Large intestine (tissue), 12 donors: ENCODE data around the gene OR1Q1. TPM values are rescaled to one million over a fixed set of nuclear protein-coding genes. Genes with fewer than 3 reads are reported as not detected.
"Not testable (repeated sequence)": the region's sequence is repeated elsewhere in the genome, so short reads cannot be mapped to it uniquely, and the experiment has no call there.

Experiments used
- DNase-seq, 2 donors: peaks; one replicate each; pipeline versions ENCODE4 v3.0.0 to v3.0.0-alpha.2; 2013
- H3K27ac ChIP-seq: one replicate; pipeline ENCODE4 v1.5.1; 2013; ENCODE audit warnings: low read length
- H3K27me3 ChIP-seq: 2 replicates; pipeline ENCODE4 v1.6.1; 2013; ENCODE audit warnings: low read length; ENCODE audit not compliant: control insufficient read depth, insufficient read depth
- H3K36me3 ChIP-seq: 2 replicates; pipeline ENCODE4 v1.6.1; 2013; ENCODE audit warnings: low read length; ENCODE audit not compliant: control insufficient read depth, insufficient read depth
- H3K4me1 ChIP-seq: one replicate; pipeline ENCODE4 v1.6.1; 2013; ENCODE audit warnings: low read length; ENCODE audit not compliant: control insufficient read depth, insufficient read depth
- H3K4me3 ChIP-seq: one replicate; pipeline ENCODE4 v1.5.1; 2013; ENCODE audit warnings: low read length
- H3K9me3 ChIP-seq: one replicate; pipeline ENCODE4 v1.6.1; 2013; ENCODE audit warnings: mild to moderate bottlenecking, low read depth, low read length, moderate library complexity; ENCODE audit not compliant: control insufficient read depth
- WGBS: methylation state at CpG from one replicate; pipeline ENCODE4 v1.1.5; 2013; ENCODE audit warnings: low lambda C conversion rate; ENCODE audit not compliant: insufficient coverage; 5-methylcytosine and 5-hydroxymethylcytosine counted together
- long read RNA-seq, 11 donors: transcript quantifications; one replicate each; lab custom pipeline, GENCODE V29; 2026
- polyA plus RNA-seq: library from polyadenylated mRNA; unstranded; fragments of 120-200 nt; gene quantifications from one replicate; pipeline ENCODE4 v1.2.1, GENCODE V29; 2013

OR1Q1 gene, protein sequence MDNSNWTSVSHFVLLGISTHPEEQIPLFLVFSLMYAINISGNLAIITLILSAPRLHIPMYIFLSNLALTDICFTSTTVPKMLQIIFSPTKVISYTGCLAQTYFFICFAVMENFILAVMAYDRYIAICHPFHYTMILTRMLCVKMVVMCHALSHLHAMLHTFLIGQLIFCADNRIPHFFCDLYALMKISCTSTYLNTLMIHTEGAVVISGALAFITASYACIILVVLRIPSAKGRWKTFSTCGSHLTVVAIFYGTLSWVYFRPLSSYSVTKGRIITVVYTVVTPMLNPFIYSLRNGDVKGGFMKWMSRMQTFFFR
- polyA plus RNA-seq: not detected
- long read RNA-seq, donor 1: 0 reads
- long read RNA-seq, donor 2: 0 reads
- long read RNA-seq, donor 3: 0 reads
- long read RNA-seq, donor 4: 0 reads
- long read RNA-seq, donor 5: 0 reads
- long read RNA-seq, donor 6: 0 reads
- long read RNA-seq, donor 7: 0 reads
- long read RNA-seq, donor 8: 0 reads
- long read RNA-seq, donor 9: 0 reads
- long read RNA-seq, donor 10: 0 reads
- long read RNA-seq, donor 11: 0 reads

DNA sequence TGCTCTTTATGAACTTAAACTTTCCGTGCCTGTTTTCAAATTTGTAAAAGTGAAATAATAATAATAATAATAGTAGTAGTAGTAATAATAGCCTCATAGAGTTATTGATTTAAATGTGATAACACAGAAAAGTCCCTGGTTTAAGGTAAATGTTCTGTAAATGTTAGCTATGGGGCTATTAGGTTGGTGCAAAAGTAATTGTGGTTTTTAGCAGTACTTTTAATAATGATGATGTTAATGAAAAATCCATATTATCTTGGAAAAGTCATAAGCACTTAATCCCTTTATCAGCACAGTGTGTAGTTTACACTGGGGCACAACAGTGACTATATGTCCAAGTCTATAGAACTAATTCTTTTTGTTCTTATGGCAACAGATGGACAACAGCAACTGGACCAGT is at the start of gene OR1Q1:
TSS of gene OR1Q1 (plus strand) at position 377 of the 400 bp plus-strand sequence. CDS start at position 377, 0 bp downstream.
- Histone ChIP-seq H3K36me3 (no peaks in the 10 kb centered on the region), H3K27me3 (peaks cover 3% of the 10 kb centered on the region), H3K9me3 (no peaks in the 10 kb centered on the region), H3K27ac (no peak within 1 kb of the TSS), H3K4me3 (no peak within 1 kb of the TSS), H3K4me1 (no peaks in the 10 kb centered on the region)
- no peak for DNase-seq
- 88% methylated on average over 1 of the region's 1 CpG for WGBS

DNA sequence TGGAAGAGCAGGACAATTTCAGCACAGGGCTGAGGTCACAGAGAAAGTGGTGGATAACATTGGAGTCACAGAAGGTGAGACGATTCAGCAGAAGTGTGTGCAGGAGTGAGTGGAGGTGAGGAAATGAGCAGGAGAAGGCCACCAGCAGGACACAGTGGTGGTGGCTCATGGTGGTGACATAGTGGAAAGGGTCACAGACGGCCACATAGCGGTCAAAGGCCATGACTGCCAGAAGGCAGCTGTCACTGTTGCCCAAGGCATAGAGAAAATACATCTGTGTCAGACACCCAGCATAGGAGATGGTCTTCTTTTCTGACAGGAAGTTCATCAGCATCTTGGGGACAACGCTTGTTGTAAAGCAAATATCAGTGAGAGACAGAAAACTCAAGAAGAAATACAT is 46.6 kb upstream of the OR1Q1 start:
- DNase-seq: no peak
- no CpG with 5 or more reads among the region's 4 CpGs for WGBS
- no peak overlapping the region for H3K4me3 ChIP-seq
- H3K27ac ChIP-seq: no peak overlapping the region
- H3K9me3 ChIP-seq: no peaks in the 10 kb centered on the region
- no peaks in the 10 kb centered on the region for H3K4me1 ChIP-seq
- H3K27me3 ChIP-seq: no peaks in the 10 kb centered on the region
- H3K36me3 ChIP-seq: no peaks in the 10 kb centered on the region

DNA sequence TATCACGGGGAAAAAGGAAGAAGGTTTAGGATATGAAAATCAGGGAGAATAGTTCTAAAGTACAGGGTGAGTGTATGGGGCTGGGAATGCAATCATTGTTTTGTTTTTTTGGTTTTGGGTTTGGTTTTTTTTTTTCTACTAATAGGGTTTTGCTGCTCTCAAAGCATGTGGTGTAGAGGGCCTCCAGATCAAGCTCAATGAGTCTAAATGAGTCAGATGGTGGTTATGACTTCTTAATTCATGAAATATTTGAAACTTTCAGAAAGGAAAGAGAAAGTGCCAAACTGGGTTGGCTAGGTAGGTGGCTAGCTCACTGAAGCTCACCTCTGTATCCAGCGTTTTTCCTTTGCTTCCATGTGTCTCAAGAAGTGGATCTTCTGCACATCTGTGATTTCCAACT is 42.1 kb upstream of the OR1Q1 start:
- Histone ChIP-seq H3K36me3 (no peaks in the 10 kb centered on the region), H3K4me1 (no peaks in the 10 kb centered on the region), H3K27me3 (no peaks in the 10 kb centered on the region), H3K27ac (no peak overlapping the region), H3K9me3 (no peaks in the 10 kb centered on the region), H3K4me3 (no peak overlapping the region)
- 83% methylated on average over 1 of the region's 2 CpGs for WGBS
- no peak for DNase-seq

DNA sequence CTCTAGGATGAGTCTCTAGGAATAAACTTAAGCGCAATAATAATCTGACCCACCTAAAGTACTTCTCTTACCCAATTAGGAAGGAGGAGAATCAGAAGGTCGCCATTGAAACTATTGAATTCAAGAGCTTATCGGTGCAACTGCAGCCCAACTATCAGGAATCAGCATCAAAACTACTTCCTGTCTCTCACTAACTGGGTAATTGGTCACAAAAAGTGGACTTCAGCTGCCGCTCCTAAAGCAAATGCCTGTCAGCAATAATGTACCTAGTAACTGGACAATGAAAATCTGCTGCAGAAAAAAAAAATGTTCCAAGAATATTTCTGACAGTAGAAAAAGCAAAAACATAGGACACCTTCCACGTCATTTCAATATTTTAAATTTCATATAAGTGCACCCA is 34.7 kb upstream of the OR1Q1 start:
- WGBS: 57% methylated on average over 1 of the region's 5 CpGs
- Histone ChIP-seq H3K27me3 (no peaks in the 10 kb centered on the region), H3K9me3 (no peaks in the 10 kb centered on the region), H3K4me1 (no peaks in the 10 kb centered on the region), H3K27ac (no peak overlapping the region), H3K36me3 (no peaks in the 10 kb centered on the region), H3K4me3 (no peak overlapping the region)
- no peak for DNase-seq

DNA sequence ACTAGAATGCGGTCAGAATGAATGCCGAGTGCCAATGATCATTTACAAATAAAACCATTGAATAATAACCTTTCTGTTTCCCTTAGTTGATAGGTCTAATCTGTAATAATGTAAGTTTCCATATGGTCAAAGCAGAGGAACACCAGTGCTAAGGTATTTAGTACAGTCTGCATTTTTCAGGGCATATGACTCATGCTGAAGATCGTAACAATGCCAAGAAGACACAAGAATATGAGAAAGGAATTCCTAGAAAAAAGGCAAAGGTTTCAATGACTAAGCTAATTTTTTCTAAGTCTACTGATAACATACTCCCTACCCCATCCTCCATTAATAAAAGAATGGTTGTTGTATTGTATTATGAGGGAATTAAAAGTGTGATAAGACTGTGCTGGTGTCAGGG is 34.2 kb upstream of the OR1Q1 start:
- WGBS: no CpG with 5 or more reads among the region's 3 CpGs
- no peaks in the 10 kb centered on the region for H3K9me3 ChIP-seq
- no peaks in the 10 kb centered on the region for H3K4me1 ChIP-seq

DNA sequence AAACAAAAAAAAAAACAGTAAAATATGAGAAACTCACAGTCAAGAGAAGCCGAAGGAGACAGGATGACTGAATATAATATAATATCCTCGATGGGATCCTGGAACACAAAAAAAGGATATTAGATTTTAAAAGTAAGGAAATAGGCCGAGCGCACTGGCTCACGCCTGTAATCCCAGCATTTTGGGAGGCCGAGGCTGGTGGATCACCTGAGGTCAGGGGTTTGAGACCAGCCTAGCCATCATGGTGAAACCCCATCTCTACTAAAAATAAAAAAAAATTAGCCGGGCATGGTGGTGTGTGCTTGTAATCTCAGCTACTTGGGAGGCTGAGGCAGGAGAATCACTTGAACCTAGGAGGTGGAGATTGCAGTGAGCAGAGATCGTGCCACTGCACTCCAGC is 31.3 kb upstream of the OR1Q1 start, which contains the start of gene OR1L8:
TSS of gene OR1L8 (minus strand) at position 101 of the 400 bp plus-strand sequence. CDS start 14,907 bp downstream, outside the sequence.
- H3K27me3 ChIP-seq, H3K36me3 ChIP-seq, H3K9me3 ChIP-seq, DNase-seq, H3K27ac ChIP-seq, H3K4me1 ChIP-seq, H3K4me3 ChIP-seq: not testable (repeated sequence)
- WGBS: 80% methylated on average over 1 of the region's 8 CpGs

More for the DNA sequence above, 34.2 kb upstream of the OR1Q1 start:
- DNase-seq: no peak
- Histone ChIP-seq H3K27me3 (no peaks in the 10 kb centered on the region), H3K4me3 (no peak overlapping the region), H3K27ac (no peak overlapping the region), H3K36me3 (no peaks in the 10 kb centered on the region)

DNA sequence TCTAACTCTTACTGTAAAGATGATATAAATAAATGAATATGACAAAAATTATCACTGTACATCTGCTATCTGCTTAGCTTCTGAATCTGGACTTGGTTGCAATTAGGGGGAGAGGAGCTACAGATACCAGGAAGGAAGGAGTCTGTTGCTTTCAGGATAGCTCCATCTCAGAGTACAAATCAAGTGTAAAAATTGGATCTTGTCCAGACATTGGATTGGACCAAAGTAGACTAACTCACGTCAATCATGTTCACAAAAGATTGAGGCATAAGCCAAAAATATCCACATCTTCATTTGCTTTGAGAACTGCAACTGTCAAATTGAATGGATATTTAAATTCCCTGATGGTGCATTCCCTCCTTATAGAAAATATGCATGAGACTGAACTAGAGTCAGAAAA is 8.8 kb upstream of the OR1Q1 start:
- no peaks in the 10 kb centered on the region for H3K9me3 ChIP-seq
- WGBS: 33% methylated on average over 1 of the region's 1 CpG

DNA sequence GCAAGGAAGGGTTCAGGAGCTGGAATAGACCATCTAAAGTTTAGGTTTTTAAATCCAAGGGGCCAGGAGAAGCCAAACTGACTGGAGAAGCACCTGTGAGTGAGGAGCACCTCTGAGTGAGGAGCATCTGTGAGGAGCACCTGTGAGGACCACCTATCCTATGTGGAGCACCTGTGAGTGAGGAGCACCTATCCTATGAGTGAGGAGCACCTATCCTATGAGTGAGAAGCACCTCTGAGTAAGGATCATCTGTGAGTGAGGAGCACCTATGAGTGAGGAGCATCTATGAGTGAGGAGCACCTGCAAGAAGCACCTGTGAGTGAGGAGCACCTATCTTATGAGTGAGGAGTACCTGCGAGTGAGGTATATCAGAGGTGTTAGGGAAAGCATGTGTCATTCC is 8.0 kb upstream of the OR1Q1 start:
- Histone ChIP-seq H3K36me3 (no peaks in the 10 kb centered on the region), H3K9me3 (no peaks in the 10 kb centered on the region), H3K27me3 (peaks cover 6% of the 10 kb centered on the region), H3K27ac (no peak overlapping the region), H3K4me3 (no peak overlapping the region), H3K4me1 (no peaks in the 10 kb centered on the region)
- no CpG with 5 or more reads among the region's 1 CpG for WGBS
- DNase-seq: no peak

More for the DNA sequence above, 8.8 kb upstream of the OR1Q1 start:
- DNase-seq: no peak
- no peak overlapping the region for H3K27ac ChIP-seq
- H3K4me3 ChIP-seq: no peak overlapping the region
- H3K4me1 ChIP-seq: no peaks in the 10 kb centered on the region
- H3K27me3 ChIP-seq: peaks cover 6% of the 10 kb centered on the region
- H3K36me3 ChIP-seq: no peaks in the 10 kb centered on the region

DNA sequence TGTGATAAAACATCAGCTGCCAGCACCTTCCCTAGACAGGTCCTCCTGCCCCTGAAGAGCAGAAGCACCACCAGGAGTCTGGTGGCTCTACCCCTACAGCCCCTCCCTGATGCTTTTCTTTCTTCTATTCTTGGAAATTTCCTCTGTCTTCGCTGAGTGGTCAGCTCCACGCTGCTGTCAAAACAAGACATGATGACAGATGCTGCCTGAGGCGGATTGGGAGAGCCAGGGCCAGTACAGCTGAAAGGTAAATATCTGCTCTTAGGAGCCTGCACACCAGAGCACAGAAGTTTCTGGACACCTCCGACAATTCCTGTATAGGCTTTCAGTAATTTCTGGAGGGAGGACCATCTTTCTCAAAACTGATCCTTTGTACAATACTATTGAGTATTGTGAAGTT is 4.7 kb upstream of the OR1Q1 start:
- no peak for DNase-seq
- Histone ChIP-seq H3K4me3 (no peak overlapping the region), H3K36me3 (no peaks in the 10 kb centered on the region), H3K27me3 (peaks cover 6% of the 10 kb centered on the region), H3K27ac (no peak overlapping the region), H3K4me1 (no peaks in the 10 kb centered on the region), H3K9me3 (no peaks in the 10 kb centered on the region)
- WGBS: 43% methylated on average over 1 of the region's 4 CpGs

DNA sequence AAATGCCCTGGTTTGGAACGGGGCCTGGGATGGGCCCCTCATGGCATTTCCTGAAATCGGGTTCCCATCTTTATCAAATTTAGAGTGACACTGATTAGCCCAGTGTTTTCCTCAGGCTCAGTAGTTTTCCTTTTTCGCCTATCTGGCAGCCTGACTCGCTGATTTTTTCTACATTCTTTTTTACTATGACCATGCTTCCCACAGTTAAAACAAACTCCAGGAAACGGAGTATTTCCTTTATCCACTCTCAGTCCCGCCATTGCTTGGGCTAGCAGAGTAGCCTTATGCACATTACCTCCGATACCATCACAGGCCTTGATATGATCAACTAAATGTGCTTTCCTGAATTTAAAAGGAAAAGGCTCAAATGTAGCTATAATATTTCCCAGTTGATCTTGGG is 5.5 kb downstream of the OR1Q1 start:
- Histone ChIP-seq H3K4me1 (no peaks in the 10 kb centered on the region), H3K4me3 (no peak overlapping the region), H3K27me3 (no peaks in the 10 kb centered on the region), H3K27ac (no peak overlapping the region), H3K36me3 (no peaks in the 10 kb centered on the region), H3K9me3 (no peaks in the 10 kb centered on the region)
- DNase-seq: no peak
- 88% methylated on average over 2 of the region's 7 CpGs for WGBS

DNA sequence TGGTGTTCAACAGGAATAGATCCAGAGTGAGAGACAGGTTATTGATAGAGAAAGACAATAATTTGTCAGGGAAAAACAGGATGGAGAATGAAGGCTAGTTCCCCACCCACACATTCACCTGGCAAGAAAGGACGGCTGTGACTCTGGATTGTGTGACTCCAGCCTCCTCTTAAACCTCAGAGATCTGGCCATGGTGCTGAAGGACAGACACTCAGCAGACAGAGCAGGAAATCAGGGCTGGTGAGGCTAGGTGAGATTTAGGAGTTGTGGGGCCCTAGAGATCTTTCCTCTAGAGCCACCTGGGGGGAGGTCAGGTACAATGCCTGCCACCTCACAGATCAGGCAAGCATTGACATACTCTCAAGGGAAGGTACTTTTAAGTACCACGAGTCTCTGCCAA is 27.7 kb downstream of the OR1Q1 start:
- Histone ChIP-seq H3K27ac (no peak overlapping the region), H3K9me3 (no peaks in the 10 kb centered on the region), H3K4me1 (no peaks in the 10 kb centered on the region), H3K4me3 (no peak overlapping the region), H3K36me3 (no peaks in the 10 kb centered on the region), H3K27me3 (no peaks in the 10 kb centered on the region)
- WGBS: no CpG with 5 or more reads among the region's 2 CpGs
- no peak for DNase-seq
